Mucosa of descending colon (tissue), 3 donors: ENCODE data around the gene CTNNBIP1. TPM values are rescaled to one million over a fixed set of nuclear protein-coding genes. Genes with fewer than 3 reads are reported as not detected.

Experiments
- ATAC-seq: fragments of 200-7000 bp; cut with Tn5 transposase; one replicate; pipeline ENCODE4 v1.9.1; 2020; ENCODE audit warnings: mild to moderate bottlenecking, moderate library complexity
- DNase-seq, 3 donors: peaks; one replicate each; pipeline ENCODE4 v3.0.0-alpha.2; 2020
- H3K36me3 ChIP-seq: fragments of 200-600 bp; one replicate; pipeline ENCODE4 v1.8.0; 2021; ENCODE audit warnings: low read depth, mild to moderate bottlenecking
- H3K4me1 ChIP-seq: fragments of 200-600 bp; one replicate; pipeline ENCODE4 v1.8.0; 2021; ENCODE audit warnings: low read depth, mild to moderate bottlenecking
- H3K4me3 ChIP-seq: fragments of 200-600 bp; one replicate; pipeline ENCODE4 v1.8.0; 2021; ENCODE audit warnings: mild to moderate bottlenecking
- H3K9me3 ChIP-seq: fragments of 200-600 bp; one replicate; pipeline ENCODE4 v1.8.0; 2021; ENCODE audit warnings: mild to moderate bottlenecking
- CTCF ChIP-seq: fragments of 200-600 bp; IDR thresholded peaks from one replicate; pipeline ENCODE4 v1.8.0; 2022; ENCODE audit warnings: antibody characterized with exemption, mild to moderate bottlenecking
- intact Hi-C, 2 donors: fragments of 100-400 bp; cut with DNase I in 1 of 2; cut with micrococcal nuclease in 1 of 2; formaldehyde crosslinking; loops; one replicate each; pipeline versions ENCODE4 v1.11.0 to v1.11.1; 2022; cut with DNase I, micrococcal nuclease
- total RNA-seq, 3 donors: library from RNA; stranded (reverse); fragmentation: NEBNext Ultra II Directional in 2 of 3; extraction: Animal tissue kit (Norgen Biotek cat#: 25700) in 2 of 3; gene quantifications; one replicate each; pipeline versions ENCODE4 v1.2.1 to v1.2.4, GENCODE V29; 2021 to 2023
- donor health status: DM: no; HTN: no; CAD: no; lungs with moderate emphysema.
- donor health status: DM: no; HTN: no; CAD: no.
- donor health status: DM: no; HTN: yes; CAD: no.

Gene CTNNBIP1
- total RNA-seq, 3 donors from 2014 or later: 20.0 to 24.4 (median 23.3) TPM

- Histone ChIP-seq H3K4me3 (no peak overlapping the region), H3K36me3 (no peaks in the 10 kb centered on the region), H3K4me1 (no peaks in the 10 kb centered on the region), H3K9me3 (no peaks in the 10 kb centered on the region)
- ATAC-seq (no peak), DNase-seq (no peak)
- no peak for TF ChIP-seq CTCF
- intact Hi-C loops: no loop called here
These were observed 23.0 kb downstream of the CTNNBIP1 start for GRCh38 chr1:9887070-9887469.

- Histone ChIP-seq H3K4me1 (no peaks in the 10 kb centered on the region), H3K4me3 (no peak overlapping the region), H3K9me3 (no peaks in the 10 kb centered on the region), H3K36me3 (no peaks in the 10 kb centered on the region)
- DNase-seq: peak in 1 of 3 donors; percentile 13
- no peak for TF ChIP-seq CTCF
- intact Hi-C loops: no loop called here
- ATAC-seq: no peak
These were observed 23.9 kb downstream of the CTNNBIP1 start for GRCh38 chr1:9886092-9886742.

- H3K4me3 ChIP-seq: no peak overlapping the region
- ATAC-seq (no peak), DNase-seq (peak in 1 of 3 donors; percentile 37)
- TF ChIP-seq CTCF: no peak
- H3K9me3 ChIP-seq: no peaks in the 10 kb centered on the region
- no peaks in the 10 kb centered on the region for H3K36me3 ChIP-seq
- intact Hi-C loops: no loop called here
- no peaks in the 10 kb centered on the region for H3K4me1 ChIP-seq
These were observed 25.3 kb downstream of the CTNNBIP1 start for GRCh38 chr1:9884805-9885204.

- no peaks in the 10 kb centered on the region for H3K9me3 ChIP-seq
- no peak for TF ChIP-seq CTCF
- H3K4me1 ChIP-seq: no peaks in the 10 kb centered on the region
- DNase-seq: peak in 1 of 3 donors; percentile 25
- no peak overlapping the region for H3K4me3 ChIP-seq
- H3K36me3 ChIP-seq: no peaks in the 10 kb centered on the region
- intact Hi-C loops: no loop called here
- ATAC-seq: no peak
These were observed 26.3 kb downstream of the CTNNBIP1 start for GRCh38 chr1:9883585-9884449.

- no peak for TF ChIP-seq CTCF
- intact Hi-C loops: no loop called here
- Histone ChIP-seq H3K9me3 (no peaks in the 10 kb centered on the region), H3K4me1 (no peaks in the 10 kb centered on the region), H3K36me3 (no peaks in the 10 kb centered on the region), H3K4me3 (no peak overlapping the region)
- ATAC-seq: no peak
- DNase-seq: peak in 1 of 3 donors; percentile 36
These were observed 27.1 kb downstream of the CTNNBIP1 start for GRCh38 chr1:9882945-9883303.
